HG02970 (cell line): ENCODE data around the gene PDCD6IP.

ENCODE experiments used
- ATAC-seq: cut with Tn5 transposase; IDR thresholded peaks from one replicate; pipeline ENCODE4 v1.9.1; 2021; ENCODE audit warnings: mild to moderate bottlenecking, moderate library complexity, moderate number of reproducible peaks; ENCODE audit not compliant: unreplicated experiment, low FRiP score

The PDCD6IP gene

DNA sequence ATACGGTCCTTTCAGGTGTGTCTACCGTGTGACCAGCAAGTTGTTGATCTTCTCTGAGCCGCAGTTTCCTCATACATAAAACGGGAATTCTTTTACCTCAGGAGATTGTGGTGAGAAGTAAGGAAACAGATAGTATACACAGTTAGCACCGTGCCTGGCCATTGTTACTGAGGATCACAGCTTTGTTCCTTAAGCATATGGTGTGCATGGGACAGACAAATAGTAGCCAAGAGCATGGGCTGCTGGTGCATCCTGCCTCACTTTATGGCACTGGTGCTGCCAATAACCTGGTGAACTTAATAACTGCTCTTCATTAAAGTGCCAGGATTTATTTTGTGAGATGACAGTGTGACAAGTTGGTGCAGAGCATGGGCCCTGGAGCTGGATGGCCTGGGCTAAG lies 86.3 kb downstream of the PDCD6IP start:
- ATAC-seq: no peak

DNA sequence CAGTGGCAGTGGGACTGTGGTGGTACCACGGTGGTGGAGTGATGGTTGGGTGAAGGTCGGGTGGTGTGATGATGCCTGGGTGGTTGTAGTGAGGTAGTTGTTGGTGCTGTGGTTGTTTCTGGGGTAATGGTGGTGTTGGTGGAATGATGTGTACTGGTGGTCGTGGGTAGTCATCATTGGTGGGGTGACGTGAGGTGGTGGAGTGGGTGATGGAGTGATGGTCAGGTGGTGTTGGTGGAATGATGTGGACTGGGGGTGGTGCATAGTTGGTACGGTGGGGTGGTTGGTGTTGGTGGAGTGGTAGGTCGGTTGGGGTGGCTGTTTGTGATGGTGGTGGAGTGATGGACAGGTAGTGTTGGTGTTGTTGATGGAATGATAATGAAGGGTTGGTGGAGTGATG lies 87.1 kb downstream of the PDCD6IP start:
- no peak for ATAC-seq

DNA sequence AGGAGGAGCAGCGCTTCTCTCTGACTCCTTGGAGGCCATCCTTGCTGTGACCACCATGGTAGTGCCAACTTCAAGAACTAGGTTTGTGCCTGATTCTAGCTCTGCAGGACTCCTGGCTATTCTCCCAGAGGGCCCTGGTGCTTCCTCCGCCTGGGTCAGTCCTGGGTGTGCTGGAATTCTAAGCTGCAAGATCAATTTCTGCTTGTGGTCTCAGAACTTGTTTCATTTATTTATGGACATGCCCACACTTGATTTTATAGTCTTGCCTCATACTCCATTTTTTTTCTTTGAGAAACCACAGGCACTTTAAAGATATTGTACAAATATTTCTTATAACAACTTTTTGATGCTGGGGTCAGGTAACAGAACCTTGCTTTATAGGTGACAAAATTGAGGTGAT lies 87.6 kb downstream of the PDCD6IP start:
- no peak for ATAC-seq

DNA sequence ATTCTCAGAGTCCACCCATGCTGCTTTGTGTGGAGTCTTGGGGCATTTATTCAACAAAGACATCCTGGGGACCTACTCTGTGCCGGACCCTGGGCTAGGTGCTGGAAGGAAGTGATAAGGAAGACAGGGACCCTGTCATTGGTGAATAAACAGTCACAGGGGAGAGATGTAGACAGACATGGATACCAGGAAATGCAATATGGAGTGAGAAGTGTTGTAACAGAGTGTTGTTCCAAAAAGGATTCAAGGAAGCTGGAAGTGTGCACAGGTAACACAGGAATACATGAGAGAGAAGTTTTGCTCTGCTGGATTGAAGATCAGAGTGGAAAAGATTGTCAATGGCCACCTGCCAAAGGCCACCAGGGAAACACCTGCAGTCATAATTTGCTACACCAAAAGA lies 89.0 kb downstream of the PDCD6IP start:
- no peak for ATAC-seq

- no peak for ATAC-seq
Measured at GRCh38 chr3:33889394-33890039, 91.1 kb downstream of the PDCD6IP start.

- ATAC-seq: no peak
Measured at GRCh38 chr3:33892655-33893054, 94.2 kb downstream of the PDCD6IP start.

DNA sequence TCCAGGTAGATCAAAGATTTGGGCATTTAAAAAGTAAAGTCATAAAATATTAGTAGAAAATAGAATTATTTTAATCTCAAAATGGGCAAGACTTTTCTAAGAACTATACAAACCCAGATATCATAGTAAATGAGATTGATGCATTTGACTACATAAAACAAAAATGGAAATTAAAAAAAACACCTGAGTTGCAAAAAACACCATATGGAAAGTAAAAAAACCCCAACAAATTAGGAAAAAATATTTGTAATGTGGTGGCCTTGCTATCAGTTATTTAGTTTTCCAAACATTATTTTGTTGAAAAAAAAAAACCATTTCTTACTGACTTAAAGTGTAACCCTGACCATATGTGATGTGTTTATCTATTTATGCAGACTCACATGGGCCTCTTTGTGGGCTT lies 97.2 kb downstream of the PDCD6IP start:
- ATAC-seq: no peak

- ATAC-seq: no peak
Measured at GRCh38 chr3:33897306-33897705, 98.9 kb downstream of the PDCD6IP start.

- ATAC-seq: no peak
Measured at GRCh38 chr3:33898901-33899300, 100.5 kb downstream of the PDCD6IP start.

GRCh38 chr3:33900440-33900808 lies 102.0 kb downstream of the PDCD6IP start:
- ATAC-seq: no peak

GRCh38 chr3:33900809-33901505 lies 102.5 kb downstream of the PDCD6IP start:
- ATAC-seq: no peak

- no peak for ATAC-seq
Measured at GRCh38 chr3:33901862-33902563, 103.6 kb downstream of the PDCD6IP start.

DNA sequence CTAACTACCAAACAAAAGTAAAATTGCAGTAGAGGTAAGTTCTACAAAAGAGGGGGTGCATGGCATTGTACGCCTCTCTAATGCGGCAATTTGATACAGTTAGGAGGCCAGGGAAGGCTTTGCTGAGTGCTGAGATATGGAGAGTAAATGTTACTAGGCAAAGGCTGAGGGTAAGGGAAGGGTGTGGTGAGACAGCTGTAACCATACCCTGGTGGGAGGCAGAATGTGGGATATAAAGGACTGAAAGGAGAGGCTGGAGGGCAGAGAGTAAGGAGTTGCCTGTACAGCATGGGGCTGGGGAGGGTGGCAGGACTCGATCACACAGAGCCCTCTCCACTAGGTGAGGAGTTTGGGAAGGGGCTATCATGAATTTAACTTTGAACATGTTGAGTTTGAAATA lies 106.3 kb downstream of the PDCD6IP start:
- no peak for ATAC-seq

DNA sequence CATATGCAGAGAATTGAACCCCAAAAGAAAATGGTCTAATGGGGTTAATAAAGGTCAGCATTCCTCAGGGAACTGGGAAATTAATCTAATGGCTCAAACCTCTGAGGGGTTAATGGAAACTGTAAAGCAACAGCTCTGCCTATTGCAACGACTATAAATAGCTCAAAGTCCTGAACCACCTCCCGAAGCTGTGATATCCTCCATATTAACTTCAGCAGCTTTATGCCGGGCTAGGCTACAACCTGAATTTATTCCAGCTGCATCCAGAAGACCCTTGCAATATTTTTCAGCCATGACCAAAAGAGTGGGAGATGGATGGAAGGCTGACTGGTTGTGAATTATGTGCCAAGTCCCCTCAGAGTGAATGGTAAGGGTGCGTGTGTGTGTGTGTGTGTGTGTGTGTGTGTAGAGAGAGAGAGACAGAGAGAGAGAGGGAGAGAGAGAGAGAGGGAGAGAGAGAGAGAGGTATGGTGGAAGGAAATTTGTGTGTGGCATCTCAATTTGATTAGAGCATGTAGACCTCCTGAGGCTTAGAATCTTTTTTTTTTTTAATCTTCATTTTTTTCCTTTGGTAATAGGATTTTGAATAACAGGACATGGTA lies 109.9 kb downstream of the PDCD6IP start:
- ATAC-seq: no peak

- ATAC-seq: no peak
Measured at GRCh38 chr3:33909547-33909946, 111.1 kb downstream of the PDCD6IP start.

GRCh38 chr3:33910031-33910430 lies 111.6 kb downstream of the PDCD6IP start:
- no peak for ATAC-seq

DNA sequence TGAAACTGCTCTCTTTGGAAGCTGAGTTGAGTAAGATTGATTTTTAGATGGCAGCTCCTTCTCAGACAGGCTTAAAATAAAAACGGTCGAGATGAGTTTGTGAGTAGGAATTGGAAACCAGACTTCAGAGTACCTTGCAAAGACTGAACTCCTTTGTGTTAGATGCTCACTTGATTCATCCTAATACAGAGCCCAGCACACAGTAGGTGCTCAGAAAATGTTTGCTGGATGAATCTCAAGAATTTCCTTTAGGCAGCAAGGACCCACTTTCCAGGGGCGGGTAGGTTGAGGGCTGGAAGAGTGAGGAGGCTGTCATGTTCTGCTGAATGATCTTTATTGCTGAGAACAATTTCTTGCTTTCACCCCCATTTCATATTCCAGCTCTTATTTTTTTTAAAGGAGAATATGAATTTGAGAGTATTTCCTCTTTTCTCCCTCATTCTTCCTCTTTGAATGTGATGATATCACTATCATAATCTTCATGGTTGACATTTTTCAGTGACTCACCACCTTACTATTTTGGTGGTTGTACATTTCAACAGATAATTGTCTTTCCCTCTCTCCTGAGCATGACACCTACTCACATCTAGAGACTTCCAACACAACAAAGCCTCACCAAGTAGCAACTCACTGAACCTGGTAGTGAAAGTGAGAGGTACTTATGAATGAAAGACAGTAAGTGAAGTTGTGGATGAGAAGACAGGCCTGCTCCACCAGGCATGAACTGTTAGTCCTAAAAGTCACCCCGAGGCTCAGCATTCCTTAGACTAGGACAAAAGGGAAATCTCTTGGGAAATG lies 113.3 kb downstream of the PDCD6IP start:
- no peak for ATAC-seq

DNA sequence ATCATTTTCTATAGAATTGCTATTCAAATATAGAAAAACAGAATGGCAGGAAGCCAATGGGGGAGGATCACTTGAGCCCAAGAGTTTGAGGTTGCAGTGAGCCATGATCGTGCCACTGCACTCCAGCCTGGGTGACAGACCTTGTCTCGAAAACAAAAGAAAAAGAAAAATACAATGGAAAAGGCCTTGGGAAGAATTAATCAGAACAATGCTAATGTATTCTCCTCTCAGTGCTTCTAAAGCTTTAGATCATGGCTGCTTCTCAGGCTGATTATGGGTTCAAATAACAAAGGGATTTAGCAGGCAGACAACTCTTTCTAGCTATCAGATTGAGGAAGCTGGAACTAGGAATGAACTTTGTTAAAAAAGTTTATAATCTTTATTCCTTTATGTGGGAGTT lies 115.8 kb downstream of the PDCD6IP start:
- no peak for ATAC-seq

DNA sequence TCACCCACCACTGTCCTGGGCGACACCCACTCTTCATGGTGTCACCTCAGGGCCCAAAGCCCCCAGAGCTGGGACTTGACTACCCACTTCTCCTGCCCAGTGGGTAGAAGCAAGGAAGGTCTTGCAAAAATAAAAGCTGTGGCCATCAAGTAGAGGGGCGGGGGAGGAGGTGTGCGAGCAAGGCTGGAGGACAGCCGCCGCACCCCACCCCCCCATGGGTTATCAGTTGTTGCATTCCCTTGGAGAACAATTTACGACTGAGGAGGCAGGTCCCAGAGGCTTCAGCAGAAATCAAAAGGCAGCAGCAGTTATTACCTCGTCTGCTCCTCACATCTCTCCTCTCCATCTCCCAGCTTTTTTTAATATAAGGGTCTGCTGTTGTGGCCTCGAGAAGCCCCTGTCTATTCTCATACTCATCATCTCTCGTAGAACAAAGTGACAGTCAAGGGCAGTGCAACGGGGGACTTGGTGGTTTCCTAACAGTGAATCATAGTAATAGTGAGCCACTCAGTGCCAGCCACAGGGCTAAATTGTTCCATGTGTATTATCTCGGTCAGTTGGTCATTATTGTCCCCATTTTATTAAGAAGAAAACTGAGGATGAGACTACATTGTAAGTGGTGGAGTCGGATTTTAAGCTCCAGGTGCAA lies 116.4 kb downstream of the PDCD6IP start:
- ATAC-seq: no peak
